Duodenal mucosa (tissue), 2 donors: ENCODE measurements around the gene CEP104.

Experiments
- H3K27ac ChIP-seq: one replicate; pipeline ENCODE4 v1.7.0; 2013; ENCODE audit warnings: low read depth, low read length
- H3K27me3 ChIP-seq, 2 donors: one replicate each; pipeline ENCODE4 v1.7.0; 2013; ENCODE audit warnings: low read length in 2 of 2, control low read depth in 1 of 2; ENCODE audit not compliant: insufficient read depth in 2 of 2, control insufficient read depth in 1 of 2
- H3K36me3 ChIP-seq, 2 donors: one replicate each; pipeline ENCODE4 v1.7.0; 2013; ENCODE audit warnings: low read length in 2 of 2, control low read depth in 1 of 2; ENCODE audit not compliant: insufficient read depth in 2 of 2, control insufficient read depth in 1 of 2
- H3K4me1 ChIP-seq, 2 donors: one replicate each; pipeline ENCODE4 v1.7.0; 2013; ENCODE audit warnings: low read length in 2 of 2, control low read depth in 1 of 2; ENCODE audit not compliant: insufficient read depth in 2 of 2, control insufficient read depth in 1 of 2
- H3K4me3 ChIP-seq, 2 donors: one replicate each; pipeline ENCODE4 v1.7.0; 2013; ENCODE audit warnings: low read length in 2 of 2, low read depth in 1 of 2
- H3K9ac ChIP-seq, 2 donors: one replicate each; pipeline ENCODE4 v1.7.0; 2013; ENCODE audit warnings: low read length in 2 of 2, low read depth in 1 of 2
- H3K9me3 ChIP-seq, 2 donors: one replicate each; pipeline ENCODE4 v1.7.0; 2013; ENCODE audit warnings: low read length in 2 of 2, control low read depth in 1 of 2; ENCODE audit not compliant: control insufficient read depth in 1 of 2

The CEP104 gene

DNA sequence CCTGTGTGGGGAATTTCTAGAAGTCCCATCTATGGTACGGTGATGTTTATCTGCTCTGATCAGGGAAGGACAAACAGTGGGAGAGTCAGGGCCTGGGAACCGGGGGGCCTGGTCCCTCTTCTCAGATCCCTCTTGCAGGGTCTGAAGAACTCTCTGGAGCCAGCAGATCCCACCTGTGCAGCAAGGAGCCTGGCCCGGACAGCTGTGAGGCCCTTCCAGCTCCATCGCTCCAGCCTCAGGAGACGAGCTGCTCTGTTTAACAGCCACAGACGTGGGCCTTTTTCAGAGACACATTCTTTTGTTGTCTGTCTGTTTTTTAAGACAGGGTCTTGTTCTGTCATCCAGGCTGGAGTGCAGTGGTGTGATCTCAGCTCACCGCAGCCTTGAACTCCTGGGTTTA is 28.6 kb upstream of the CEP104 start:
- Histone ChIP-seq H3K9me3 (no peaks in the 10 kb centered on the region), H3K9ac (no peak overlapping the region), H3K27me3 (no peaks in the 10 kb centered on the region), H3K36me3 (peaks cover 11 to 59% of the 10 kb centered on the region in 2 donors), H3K4me3 (no peak overlapping the region), H3K4me1 (peaks cover 0 to 2% of the 10 kb centered on the region in 2 donors), H3K27ac (no peak overlapping the region)

DNA sequence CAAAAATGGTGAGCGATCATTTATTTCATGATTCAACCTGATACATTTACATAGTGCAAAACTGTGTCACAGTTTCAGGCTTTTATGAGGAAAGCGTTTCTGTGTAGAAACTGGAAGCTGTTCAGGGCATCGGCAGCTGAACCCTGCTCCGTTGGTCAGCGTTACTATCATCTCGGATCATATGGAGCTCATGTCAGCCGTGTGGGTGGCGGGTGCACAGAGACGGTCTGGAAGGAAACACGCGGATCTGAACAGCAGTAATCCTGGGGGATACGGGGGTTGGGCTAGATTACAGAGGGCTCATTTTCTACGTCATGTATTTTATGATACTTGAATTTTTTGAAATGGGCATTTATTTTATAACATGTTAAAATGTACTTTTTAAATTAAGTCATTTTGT is 28.0 kb upstream of the CEP104 start:
- no peaks in the 10 kb centered on the region for H3K9me3 ChIP-seq
- H3K4me3 ChIP-seq: no peak overlapping the region
- no peak overlapping the region for H3K27ac ChIP-seq
- no peaks in the 10 kb centered on the region for H3K27me3 ChIP-seq
- peaks cover 14 to 59% of the 10 kb centered on the region in 2 donors for H3K36me3 ChIP-seq
- no peaks in the 10 kb centered on the region for H3K4me1 ChIP-seq
- H3K9ac ChIP-seq: no peak overlapping the region

DNA sequence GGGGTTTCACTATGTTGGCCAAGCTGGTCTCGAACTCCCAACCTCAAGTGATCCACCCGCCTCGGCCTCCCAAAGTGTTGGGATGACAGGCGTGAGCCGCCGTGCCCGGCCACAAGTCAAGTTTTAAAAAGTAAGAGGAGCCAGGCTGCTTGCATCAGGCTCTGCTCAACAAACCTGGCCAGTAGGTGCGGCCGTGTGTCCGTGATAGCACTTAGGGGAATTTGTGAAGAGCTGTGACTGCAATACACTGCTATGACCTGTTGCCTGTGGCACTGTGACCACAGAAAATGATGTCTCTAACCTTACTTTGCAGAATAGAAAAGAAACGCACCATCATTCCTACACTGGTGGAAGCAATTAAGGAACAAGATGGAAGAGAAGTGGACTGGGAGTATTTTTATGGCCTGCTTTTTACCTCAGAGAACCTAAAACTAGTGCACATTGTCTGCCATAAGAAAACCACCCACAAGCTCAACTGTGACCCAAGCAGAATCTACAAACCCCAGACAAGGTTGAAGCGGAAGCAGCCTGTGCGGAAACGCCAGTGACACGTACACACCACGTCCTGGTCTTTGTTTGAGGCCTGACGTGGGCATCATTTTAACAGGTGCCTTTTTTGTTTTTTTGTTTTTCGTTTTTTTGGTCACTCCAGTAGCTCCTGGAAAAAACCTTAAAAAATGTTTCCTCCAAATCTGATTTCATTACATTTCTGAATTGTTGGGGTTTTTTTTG is 26.3 kb upstream of the CEP104 start:
- H3K27me3 ChIP-seq: no peaks in the 10 kb centered on the region
- peaks cover 10 to 13% of the 10 kb centered on the region in 2 donors for H3K9me3 ChIP-seq
- H3K9ac ChIP-seq: no peak overlapping the region
- H3K27ac ChIP-seq: no peak overlapping the region
- peaks cover 25 to 68% of the 10 kb centered on the region in 2 donors for H3K36me3 ChIP-seq
- H3K4me3 ChIP-seq: no peak overlapping the region
- H3K4me1 ChIP-seq: no peaks in the 10 kb centered on the region

DNA sequence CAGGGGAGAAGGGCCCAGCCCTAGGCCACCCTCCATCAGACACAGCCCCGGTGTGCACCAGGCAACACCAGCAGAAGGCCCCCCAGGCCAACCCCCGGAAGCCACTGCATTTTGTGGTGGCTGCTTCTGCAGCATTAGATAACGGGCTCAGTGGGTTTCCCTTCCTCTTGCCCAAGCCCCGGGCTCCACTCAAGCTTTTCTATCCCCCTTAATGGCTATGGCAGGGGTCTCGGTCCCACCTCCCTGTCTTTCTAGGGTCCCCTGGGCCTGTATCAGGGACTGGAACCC is 24.1 kb upstream of the CEP104 start:
- peaks cover 11 to 13% of the 10 kb centered on the region in 2 donors for H3K9me3 ChIP-seq
- H3K4me1 ChIP-seq: no peaks in the 10 kb centered on the region
- no peak overlapping the region for H3K9ac ChIP-seq
- H3K36me3 ChIP-seq: peaks cover 26 to 68% of the 10 kb centered on the region in 2 donors
- no peak overlapping the region for H3K27ac ChIP-seq
- no peaks in the 10 kb centered on the region for H3K27me3 ChIP-seq
- H3K4me3 ChIP-seq: no peak overlapping the region

DNA sequence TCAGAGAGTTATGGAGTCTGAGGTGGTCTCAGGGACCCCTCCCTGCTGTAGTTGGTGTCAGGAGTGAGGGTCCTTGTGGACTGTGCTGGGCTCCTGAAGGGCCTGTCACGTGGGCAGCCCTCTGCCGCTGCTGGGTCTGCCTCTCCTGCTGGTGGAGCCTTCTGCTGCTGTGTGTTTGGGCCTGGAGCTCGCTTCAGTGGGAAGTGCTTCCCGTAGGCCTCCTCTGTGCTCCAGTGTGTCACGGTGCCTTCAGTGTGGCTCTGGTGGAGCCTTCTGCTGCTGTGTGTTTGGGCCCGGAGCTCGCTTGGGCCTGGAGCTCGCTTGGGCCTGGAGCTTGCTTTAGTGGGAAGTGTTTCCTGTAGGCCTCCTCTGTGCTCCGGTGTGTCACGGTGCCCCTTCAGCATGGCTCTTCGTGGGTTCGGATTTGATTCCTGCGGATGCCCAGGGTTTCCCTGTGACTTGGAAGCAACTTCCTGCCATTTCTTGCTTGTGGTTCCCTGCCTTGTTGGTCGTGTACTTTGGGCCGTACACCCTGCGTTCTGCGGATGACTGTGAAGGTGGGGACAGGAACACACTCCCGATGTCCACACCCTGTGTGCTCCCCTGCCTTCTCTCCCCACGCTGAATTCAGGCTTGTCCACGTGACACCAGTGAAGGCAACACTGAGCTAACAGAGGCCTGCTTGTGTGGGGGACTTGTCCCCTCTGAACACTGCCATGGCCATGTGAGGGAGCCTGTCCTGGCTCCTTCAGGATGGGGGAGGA is 23.6 kb upstream of the CEP104 start:
- Histone ChIP-seq H3K36me3 (peaks cover 24 to 67% of the 10 kb centered on the region in 2 donors), H3K27ac (no peak overlapping the region), H3K27me3 (no peaks in the 10 kb centered on the region), H3K4me1 (no peaks in the 10 kb centered on the region), H3K4me3 (no peak overlapping the region), H3K9me3 (peaks cover 11 to 13% of the 10 kb centered on the region in 2 donors), H3K9ac (no peak overlapping the region)

DNA sequence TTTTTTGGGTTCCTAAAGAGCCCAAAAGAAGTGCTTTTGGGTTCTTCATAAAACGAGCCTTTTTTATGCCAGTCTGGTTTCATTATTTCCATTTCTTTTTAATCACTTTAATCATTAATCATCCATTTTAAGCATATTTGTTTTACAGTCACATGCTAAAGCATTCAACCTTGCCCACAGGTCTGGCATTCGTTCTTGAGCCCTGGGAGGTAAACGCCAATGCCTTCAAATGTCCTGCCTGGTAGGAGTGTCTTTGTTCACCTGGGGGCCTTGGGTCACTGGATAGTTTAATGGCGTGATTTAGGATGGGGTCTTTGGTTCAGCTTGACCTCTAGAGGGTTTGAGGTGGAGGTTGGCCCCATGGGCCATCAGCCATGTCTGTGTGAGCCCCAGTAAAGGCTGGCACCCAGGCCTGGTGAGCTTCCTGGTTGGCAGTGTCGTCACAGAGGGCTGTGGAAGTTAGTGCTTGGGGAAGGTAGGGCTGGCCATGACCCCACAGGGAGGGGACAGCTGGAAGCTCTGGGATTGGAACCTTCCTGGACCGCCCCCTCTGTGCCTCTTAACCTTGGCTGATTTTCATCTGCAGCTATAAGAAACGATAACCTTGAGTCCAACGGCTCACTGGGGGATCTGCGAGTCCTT is 22.9 kb upstream of the CEP104 start:
- H3K9me3 ChIP-seq: peaks cover 11 to 13% of the 10 kb centered on the region in 2 donors
- H3K36me3 ChIP-seq: peaks cover 27 to 67% of the 10 kb centered on the region in 2 donors
- no peak overlapping the region for H3K9ac ChIP-seq

DNA sequence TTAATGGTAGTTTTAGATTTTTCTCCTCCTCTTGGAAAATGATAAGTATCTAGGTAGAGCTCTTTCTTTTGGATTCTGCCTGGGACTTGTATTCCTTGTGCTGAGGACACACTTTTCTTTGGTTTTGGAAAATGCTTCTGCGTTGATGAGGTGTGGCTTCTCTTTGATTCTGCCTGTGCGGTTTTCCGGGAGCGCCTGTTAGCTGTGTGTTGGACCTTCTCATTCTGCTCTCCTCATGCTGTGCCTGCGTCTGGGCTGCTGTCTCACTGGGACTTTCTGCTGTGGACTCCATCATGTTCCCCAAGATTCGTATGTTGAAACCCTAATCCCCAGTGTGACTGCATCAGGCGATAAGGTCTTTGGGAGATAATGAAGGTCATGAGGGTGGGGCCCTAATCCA is 22.1 kb upstream of the CEP104 start:
- Histone ChIP-seq H3K27ac (no peak overlapping the region), H3K36me3 (peaks cover 33 to 65% of the 10 kb centered on the region in 2 donors), H3K4me3 (no peak overlapping the region), H3K9ac (no peak overlapping the region), H3K9me3 (peaks cover 11 to 13% of the 10 kb centered on the region in 2 donors), H3K27me3 (no peaks in the 10 kb centered on the region), H3K4me1 (no peaks in the 10 kb centered on the region)

More for the DNA sequence above, 22.9 kb upstream of the CEP104 start:
- no peak overlapping the region for H3K27ac ChIP-seq
- no peak overlapping the region for H3K4me3 ChIP-seq
- H3K4me1 ChIP-seq: no peaks in the 10 kb centered on the region
- H3K27me3 ChIP-seq: no peaks in the 10 kb centered on the region

DNA sequence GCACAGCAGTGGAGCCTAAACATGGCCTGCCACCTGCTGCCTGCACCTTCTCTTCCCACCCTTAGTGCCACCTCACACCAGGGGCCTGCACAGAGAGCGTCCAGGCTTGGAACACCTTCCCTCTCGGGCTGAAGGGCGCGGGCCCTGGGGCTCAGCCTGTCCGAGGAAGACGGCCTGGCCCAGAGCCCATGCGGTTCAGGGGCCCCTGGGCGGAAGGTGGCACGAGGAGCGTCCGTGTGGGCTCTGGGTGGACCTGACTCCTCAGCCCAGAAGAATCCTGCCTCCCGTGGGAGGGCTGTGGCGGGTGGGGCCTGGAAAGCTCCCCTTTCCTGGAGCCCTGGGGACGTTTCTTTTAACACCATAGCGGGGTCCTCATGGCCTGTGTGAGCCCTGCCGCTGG is 19.7 kb upstream of the CEP104 start:
- no peaks in the 10 kb centered on the region for H3K27me3 ChIP-seq
- no peaks in the 10 kb centered on the region for H3K4me1 ChIP-seq
- peaks cover 11 to 13% of the 10 kb centered on the region in 2 donors for H3K9me3 ChIP-seq
- H3K9ac ChIP-seq: no peak overlapping the region
- H3K27ac ChIP-seq: no peak overlapping the region
- no peak overlapping the region for H3K4me3 ChIP-seq
- H3K36me3 ChIP-seq: peaks cover 32 to 73% of the 10 kb centered on the region in 2 donors

DNA sequence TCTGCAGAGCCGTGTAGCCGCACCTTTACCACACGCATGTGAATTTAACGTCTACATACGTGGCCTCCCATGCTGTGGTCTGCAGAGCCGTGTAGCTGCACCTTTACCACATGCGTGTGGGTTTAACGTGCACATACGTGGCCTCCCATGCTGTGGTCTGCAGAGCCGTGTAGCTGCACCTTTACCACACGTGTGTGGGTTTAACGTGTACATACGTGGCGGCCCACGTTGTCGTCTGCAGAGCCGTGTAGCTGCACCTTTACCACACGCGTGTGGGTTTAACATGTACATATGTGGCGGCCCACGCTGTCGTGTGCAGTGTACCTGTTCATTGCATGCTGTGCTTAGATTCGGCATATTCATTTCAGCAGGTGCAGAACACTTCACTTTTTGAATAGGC is 17.7 kb upstream of the CEP104 start:
- Histone ChIP-seq H3K4me1 (peaks cover 6 to 12% of the 10 kb centered on the region in 2 donors), H3K9me3 (peaks cover 11 to 13% of the 10 kb centered on the region in 2 donors), H3K27ac (no peak overlapping the region), H3K36me3 (peaks cover 32 to 73% of the 10 kb centered on the region in 2 donors), H3K9ac (no peak overlapping the region), H3K27me3 (no peaks in the 10 kb centered on the region), H3K4me3 (no peak overlapping the region)

DNA sequence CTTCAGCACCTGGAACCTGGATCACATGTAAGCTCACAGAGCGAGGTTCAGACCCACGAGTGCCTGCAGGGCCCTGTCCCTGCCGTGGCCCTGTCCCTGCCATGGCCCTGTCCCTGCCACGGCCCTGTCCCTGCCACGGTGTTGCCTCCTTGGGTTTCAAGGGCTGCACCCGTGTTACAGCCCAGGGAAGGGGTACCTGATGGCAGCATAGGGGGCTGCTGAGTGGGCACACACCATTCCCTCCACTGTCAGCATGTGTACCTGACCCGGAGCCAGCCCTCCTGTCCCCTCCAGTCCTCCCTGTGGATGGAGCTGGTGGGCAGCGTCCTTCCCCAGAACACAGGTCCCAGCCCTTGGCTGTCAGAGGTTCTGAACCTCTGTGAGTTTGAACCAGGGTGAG is 15.5 kb upstream of the CEP104 start:
- Histone ChIP-seq H3K27me3 (no peaks in the 10 kb centered on the region), H3K9ac (no peak overlapping the region), H3K9me3 (no peaks in the 10 kb centered on the region), H3K4me1 (peaks cover 10 to 21% of the 10 kb centered on the region in 2 donors), H3K27ac (no peak overlapping the region), H3K4me3 (no peak overlapping the region), H3K36me3 (peaks cover 25 to 69% of the 10 kb centered on the region in 2 donors)
